HG02571 (cell line): ENCODE measurements around the gene SGPP2.
"Not testable (repeated sequence)": the region's sequence is repeated elsewhere in the genome, so short reads cannot be mapped to it uniquely, and the experiment has no call there.

Experiments used
- ATAC-seq: cut with Tn5 transposase; IDR thresholded peaks from one replicate; pipeline ENCODE4 v1.9.1; 2021; ENCODE audit warnings: mild to moderate bottlenecking, moderate library complexity; ENCODE audit not compliant: unreplicated experiment

SGPP2 gene

GRCh38 chr2:222572751-222573174 lies 148.4 kb downstream of the SGPP2 start:
- no peak for ATAC-seq

- ATAC-seq = no peak
These were observed 151.3 kb downstream of the SGPP2 start for GRCh38 chr2:222575618-222576017.

GRCh38 chr2:222576171-222577081 lies 152.1 kb downstream of the SGPP2 start:
- ATAC-seq = no peak

DNA sequence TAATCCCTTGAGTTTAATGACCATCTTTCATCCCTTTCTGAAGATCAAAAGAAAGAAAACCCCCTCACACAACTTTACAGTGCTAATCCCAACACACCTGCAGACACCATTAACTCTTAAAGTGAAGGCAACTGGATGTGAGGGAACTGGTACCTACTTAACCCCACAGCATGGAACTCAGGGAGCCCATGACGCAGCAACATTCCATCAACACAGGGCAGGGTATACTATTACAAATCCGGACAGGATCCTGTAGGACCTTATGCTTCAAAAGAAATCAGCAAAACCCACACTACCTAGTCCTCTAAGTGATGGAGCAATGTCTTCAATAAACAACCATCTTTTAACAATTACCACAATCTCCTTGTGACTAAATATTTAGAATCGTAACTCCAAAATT lies 153.0 kb downstream of the SGPP2 start:
- ATAC-seq = no peak

GRCh38 chr2:222582928-222583327 lies 158.6 kb downstream of the SGPP2 start:
- ATAC-seq = no peak

- ATAC-seq = not testable (repeated sequence)
These were observed 160.2 kb downstream of the SGPP2 start for GRCh38 chr2:222584589-222584988.

- ATAC-seq = no peak
These were observed 167.3 kb downstream of the SGPP2 start for GRCh38 chr2:222591661-222592060.

- no peak for ATAC-seq
These were observed 167.8 kb downstream of the SGPP2 start for GRCh38 chr2:222592176-222592575.

DNA sequence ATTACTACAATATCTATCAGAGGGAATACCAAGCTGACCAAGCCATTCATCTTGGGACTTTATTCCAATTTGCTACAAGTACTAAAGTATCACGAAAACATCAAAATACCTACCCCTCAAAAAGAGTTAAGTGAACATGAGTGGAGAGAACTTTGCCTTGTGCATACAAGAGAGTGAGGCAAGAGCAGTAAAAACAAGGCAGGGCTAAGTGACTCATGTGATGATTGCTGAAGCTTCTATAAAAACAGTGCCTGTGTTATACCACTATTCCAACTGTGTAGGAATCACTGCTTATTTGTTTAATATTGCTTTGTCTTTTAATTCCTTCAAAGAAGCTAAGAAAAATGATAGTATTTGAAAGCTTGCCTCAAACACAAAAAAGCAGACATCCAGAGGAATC lies 170.3 kb downstream of the SGPP2 start:
- no peak for ATAC-seq

DNA sequence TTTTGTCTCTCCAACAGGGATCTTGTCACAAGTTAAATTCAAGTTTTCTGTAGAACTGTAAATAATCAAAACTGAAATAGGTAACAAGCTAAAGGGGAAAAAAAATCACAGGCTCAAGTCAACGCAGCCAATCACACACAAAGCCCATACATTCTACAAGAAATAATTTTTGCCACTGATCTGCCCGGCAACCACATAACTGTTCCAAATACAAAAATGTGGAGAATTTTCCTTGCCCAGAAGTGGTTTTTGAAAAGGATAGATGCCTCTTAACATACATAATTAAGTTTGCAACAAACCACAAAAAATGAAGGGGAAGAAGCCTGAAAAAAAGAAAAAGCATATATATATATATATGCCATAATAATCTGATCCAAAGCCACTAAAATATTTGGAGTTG lies 171.2 kb downstream of the SGPP2 start:
- no peak for ATAC-seq

- no peak for ATAC-seq
These were observed 174.3 kb downstream of the SGPP2 start for GRCh38 chr2:222598611-222599010.

DNA sequence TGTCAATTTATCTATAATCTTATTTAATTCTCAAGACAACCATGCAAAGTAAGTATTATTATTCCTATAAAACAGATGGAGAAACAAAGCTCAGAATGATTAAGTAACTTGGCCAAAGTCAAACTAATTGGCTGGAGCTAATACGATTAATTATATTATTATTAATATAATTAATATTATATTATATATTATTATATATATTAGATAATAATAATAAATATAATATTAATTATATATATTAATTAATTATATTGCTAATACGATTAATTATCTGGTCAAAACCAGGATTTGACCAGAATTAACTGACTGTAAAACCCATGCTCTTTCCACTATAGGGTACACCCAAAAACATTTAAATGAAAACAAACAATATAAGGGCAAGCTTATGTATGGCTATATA lies 179.2 kb downstream of the SGPP2 start:
- no peak for ATAC-seq

GRCh38 chr2:222604749-222605515 lies 180.6 kb downstream of the SGPP2 start:
- ATAC-seq = no peak

GRCh38 chr2:222606306-222606705 lies 182.0 kb downstream of the SGPP2 start:
- no peak for ATAC-seq

- no peak for ATAC-seq
These were observed 183.7 kb downstream of the SGPP2 start for GRCh38 chr2:222608081-222608480.

GRCh38 chr2:222609381-222609780 lies 185.0 kb downstream of the SGPP2 start:
- ATAC-seq = no peak
